HEK293 (cell line): Measurements from ENCODE around the gene TBC1D4.

Source experiments
- CTCF ChIP-seq: fragments of 450-650 bp; formaldehyde crosslinking; IDR thresholded peaks from 2 replicates; pipeline ENCODE4 v1.5.1; 2016; ENCODE audit warnings: missing biosample characterization, missing genetic modification characterization
- REST ChIP-seq: fragments of 450-650 bp; formaldehyde crosslinking; IDR thresholded peaks from 2 replicates; pipeline ENCODE4 v1.5.1; 2016; ENCODE audit warnings: missing biosample characterization, missing genetic modification characterization

GRCh38 chr13:75355609-75356008 is 126.4 kb downstream of the TBC1D4 start:
- TF ChIP-seq CTCF (no peak), REST (no peak)
